GM12874 (cell line): ENCODE data around the gene HOXD8.

ENCODE experiments used
- CTCF ChIP-seq: IDR thresholded peaks from 2 replicates; pipeline ENCODE4 v1.5.1; 2011; ENCODE audit warnings: low read depth, mild to moderate bottlenecking, control low read depth, low read length, moderate library complexity; ENCODE audit not compliant: insufficient read depth

HOXD8 gene

GRCh38 chr2:176160986-176161824, 31.7 kb downstream of the HOXD8 start:
- no peak for TF ChIP-seq CTCF

GRCh38 chr2:176161825-176162626, 32.5 kb downstream of the HOXD8 start:
- TF ChIP-seq CTCF: no peak

GRCh38 chr2:176162911-176163671, 33.6 kb downstream of the HOXD8 start:
- no peak for TF ChIP-seq CTCF

- TF ChIP-seq CTCF: no peak
Measured at GRCh38 chr2:176163672-176164056, 34.2 kb downstream of the HOXD8 start.

GRCh38 chr2:176164201-176164600, 34.7 kb downstream of the HOXD8 start:
- TF ChIP-seq CTCF: no peak

- no peak for TF ChIP-seq CTCF
Measured at GRCh38 chr2:176164611-176165369, 35.3 kb downstream of the HOXD8 start.
